HG03175 (cell line): ENCODE data around the gene RGN.
"Not testable (repeated sequence)": the region's sequence is repeated elsewhere in the genome, so short reads cannot be mapped to it uniquely, and the experiment has no call there.

Source experiments
- ATAC-seq: cut with Tn5 transposase; IDR thresholded peaks from one replicate; pipeline ENCODE4 v1.9.1; 2021; ENCODE audit warnings: mild to moderate bottlenecking, moderate library complexity; ENCODE audit not compliant: unreplicated experiment

RGN gene

DNA sequence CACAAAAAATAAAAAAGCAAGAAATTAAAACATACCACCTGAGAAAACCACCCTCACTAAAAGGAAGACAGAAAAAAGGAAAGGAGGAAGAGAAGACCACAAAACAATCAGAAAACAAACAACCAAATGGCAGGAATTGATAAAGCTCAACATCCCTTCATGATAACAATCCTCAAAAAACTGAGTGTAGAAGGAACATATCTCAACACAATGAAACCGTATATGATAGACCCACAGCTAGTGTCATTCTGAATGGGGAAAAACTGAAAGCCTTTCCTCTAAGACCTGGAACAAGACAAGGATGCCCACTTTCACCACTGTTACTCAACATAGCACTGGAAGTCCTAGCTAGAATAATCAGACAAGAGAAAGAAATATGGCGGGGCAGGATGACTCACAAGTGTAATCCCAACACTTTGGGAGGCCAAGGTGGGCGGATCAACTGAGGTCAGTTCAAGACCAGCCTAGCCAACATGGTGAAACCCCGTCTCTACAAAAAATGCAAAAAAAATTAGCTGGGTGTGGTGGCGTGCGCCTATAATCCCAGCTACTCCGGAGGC lies 38.4 kb downstream of the RGN start:
- not testable (repeated sequence) for ATAC-seq

DNA sequence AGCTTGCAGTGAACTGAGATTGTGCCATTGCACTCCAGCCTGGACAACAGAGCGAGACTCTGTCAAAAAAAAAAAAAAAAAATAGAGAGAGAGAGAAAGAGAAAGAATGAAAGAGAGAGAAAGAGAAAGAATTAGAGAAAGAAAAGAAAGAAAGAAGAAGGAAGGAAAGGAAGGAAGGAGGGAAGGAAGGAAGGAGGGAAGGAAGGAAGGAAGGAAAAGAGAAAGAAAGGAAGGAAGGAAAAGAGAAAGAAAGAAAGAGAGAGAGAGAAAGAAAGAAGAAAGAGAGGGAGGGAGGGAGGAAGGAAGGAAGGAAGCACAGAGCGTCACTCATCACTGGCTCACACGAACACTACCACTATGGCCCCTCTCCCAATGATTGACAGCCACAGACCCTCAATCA lies 46.2 kb downstream of the RGN start:
- ATAC-seq = not testable (repeated sequence)

DNA sequence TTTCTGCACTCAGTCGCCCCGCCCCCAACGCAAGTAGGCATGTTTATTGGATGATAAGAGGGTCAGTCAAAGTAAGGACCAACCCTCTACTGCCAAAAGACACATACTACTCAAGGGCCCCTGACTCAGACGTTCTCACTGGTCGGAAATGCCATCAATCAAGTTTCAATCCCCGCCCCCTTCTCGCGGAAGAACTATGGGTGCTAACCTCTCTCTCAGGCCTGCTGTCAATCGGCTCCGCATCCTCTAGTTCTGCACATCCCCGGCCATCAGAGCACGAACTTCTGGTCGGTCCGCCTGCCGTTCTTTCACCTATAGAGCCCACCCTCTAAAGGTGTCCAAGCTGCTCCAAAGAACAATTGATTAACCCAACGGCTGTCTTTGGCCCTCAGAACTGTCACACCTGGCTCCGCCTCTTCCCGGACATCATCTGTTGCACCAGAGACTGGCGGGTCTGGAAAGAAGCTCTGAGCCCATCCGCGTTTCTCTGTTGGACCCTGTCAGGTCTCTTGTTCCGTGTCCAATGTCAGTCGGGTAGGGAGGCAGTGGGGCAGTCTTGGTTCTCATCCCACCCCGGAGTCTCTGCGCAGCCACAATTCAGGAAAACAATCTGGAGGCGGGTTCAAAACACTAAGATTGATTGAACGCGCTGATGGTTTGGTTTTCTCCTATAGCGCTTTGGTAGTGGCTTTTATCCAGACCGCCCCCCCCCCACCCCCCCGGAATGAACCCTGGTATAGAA lies 51.1 kb downstream of the RGN start:
- ATAC-seq = peak; percentile 99

DNA sequence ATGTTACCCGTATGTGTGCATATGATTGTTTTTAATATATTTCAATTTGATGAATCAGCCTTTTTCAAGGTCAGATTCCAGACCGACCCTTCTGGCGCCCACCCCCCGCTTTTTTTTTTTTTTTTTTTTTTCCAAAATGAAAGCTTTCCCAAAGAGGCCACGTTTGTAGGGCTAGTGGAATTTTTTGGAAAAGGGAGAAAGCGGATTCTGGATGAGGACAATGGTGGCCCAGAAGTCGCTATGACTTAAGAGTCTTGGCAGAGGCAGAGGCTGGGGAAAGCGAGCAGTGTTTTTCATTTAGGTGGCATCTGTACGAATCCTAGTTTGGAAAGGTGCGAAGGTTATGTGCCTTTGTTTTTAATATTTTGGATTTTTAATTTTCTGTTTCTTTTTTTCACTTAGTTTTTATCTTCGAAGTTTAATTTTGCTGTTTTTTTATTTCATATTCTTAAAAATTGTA lies 51.7 kb downstream of the RGN start:
- no peak for ATAC-seq

DNA sequence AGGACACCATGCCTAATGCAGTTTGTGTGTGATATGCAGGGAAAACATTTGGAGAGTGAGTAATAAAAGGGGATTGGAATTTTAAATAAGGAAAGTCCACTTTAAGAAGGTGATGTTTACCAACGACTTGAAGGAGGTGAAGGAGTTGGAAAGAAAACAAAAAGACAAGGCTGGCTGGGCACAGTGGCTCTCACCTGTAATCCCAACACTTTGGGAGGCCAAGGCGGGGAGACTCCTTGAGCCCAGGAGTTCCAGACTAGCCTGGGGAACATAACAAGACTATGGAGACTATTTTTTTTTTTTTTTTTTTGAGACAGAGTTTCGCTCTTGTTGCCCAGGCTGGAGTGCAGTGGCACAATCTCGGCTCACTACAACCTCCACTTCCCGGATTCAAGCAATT lies 55.2 kb downstream of the RGN start:
- no peak for ATAC-seq

DNA sequence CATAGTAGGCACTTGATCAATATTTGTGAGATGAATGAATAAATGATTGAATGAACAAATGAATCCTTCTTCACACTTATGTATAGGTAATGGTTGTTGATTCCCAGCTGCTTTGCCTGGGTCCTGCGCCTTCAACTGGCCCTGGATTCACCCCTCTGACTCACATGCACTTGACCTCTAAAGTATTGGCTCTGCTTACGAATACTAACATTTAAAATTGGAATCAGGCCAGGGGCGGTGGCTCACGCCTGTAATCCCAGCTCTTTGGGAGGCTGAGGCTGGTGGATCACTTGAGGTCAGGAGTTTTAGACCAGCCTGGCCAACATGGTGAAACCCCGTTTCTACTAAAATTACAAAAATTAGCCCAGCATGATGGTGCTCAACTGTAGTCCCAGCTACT lies 57.4 kb downstream of the RGN start:
- not testable (repeated sequence) for ATAC-seq

DNA sequence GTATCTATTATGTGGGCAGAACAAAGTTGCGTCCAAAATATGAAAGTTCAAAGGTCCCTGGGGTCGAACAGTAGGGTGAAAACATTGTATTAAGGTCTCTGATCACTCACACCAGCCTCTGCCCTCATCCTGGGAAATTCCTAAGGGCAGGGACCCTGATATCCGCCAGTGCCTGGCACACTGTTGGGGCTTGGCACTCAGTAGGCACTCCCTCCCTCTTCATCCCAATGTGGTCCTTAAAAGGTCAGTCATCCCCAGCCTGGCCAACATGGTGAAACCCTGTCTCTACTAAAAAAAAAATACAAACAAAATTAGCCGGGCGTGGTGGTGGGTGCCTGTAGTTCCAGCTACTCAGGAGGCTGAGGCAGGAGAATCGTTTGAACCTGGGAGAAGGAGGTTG lies 59.9 kb downstream of the RGN start:
- ATAC-seq = no peak
